Spleen (tissue), 11 donors: ENCODE results near the gene KRT17. TPM values are rescaled to one million over a fixed set of nuclear protein-coding genes. Genes with fewer than 3 reads are reported as not detected.

Experiments used
- DNase-seq: peaks from one replicate; pipeline ENCODE4 v3.0.0-alpha.2; 2020
- H3K27ac ChIP-seq, 8 donors: fragments of 200-600 bp; sonication (generic) in 7 of 8; 1 replicate in 4 of 8; 2 replicates in 4 of 8; pipeline versions ENCODE4 v1.5.0 to v1.8.0; 2016 to 2021; ENCODE audit warnings: inconsistent platforms in 4 of 8, mild to moderate bottlenecking in 4 of 8, moderate library complexity in 1 of 8
- H3K27me3 ChIP-seq, 7 donors: fragments of 200-600 bp; sonication (generic) in 6 of 7; replicated peaks in 1 of 7; 1 replicate in 4 of 7; 2 replicates in 3 of 7; pipeline versions ENCODE4 v1.5.0 to v1.8.0; 2016 to 2021; ENCODE audit warnings: inconsistent platforms in 3 of 7, mild to moderate bottlenecking in 1 of 7
- H3K36me3 ChIP-seq, 6 donors: fragments of 200-600 bp; sonication (generic) in 5 of 6; 1 replicate in 4 of 6; 2 replicates in 2 of 6; pipeline versions ENCODE4 v1.5.0 to v1.8.0; 2016 to 2021; ENCODE audit warnings: inconsistent platforms in 2 of 6
- H3K4me1 ChIP-seq, 6 donors: fragments of 200-600 bp; sonication (generic) in 5 of 6; 1 replicate in 3 of 6; 2 replicates in 3 of 6; pipeline versions ENCODE4 v1.5.0 to v1.8.0; 2016 to 2021; ENCODE audit warnings: inconsistent platforms in 3 of 6
- H3K4me3 ChIP-seq, 8 donors: fragments of 200-600 bp; sonication (generic) in 7 of 8; 1 replicate in 4 of 8; 2 replicates in 4 of 8; pipeline versions ENCODE4 v1.5.0 to v1.8.0; 2016 to 2021; ENCODE audit warnings: inconsistent platforms in 4 of 8, mild to moderate bottlenecking in 4 of 8, moderate library complexity in 2 of 8
- H3K9me3 ChIP-seq, 8 donors: fragments of 200-600 bp; sonication (generic) in 7 of 8; 1 replicate in 4 of 8; 2 replicates in 4 of 8; pipeline versions ENCODE4 v1.5.0 to v1.8.0; 2016 to 2021; ENCODE audit warnings: inconsistent platforms in 4 of 8
- CTCF ChIP-seq, 11 experiments: fragments of 200-600 bp in 7 of 11; fragments of 450-650 bp in 4 of 11; sonication (generic) in 4 of 11; IDR thresholded peaks in 8 of 11; conservative IDR thresholded peaks in 3 of 11; 1 replicate in 7 of 11; 2 replicates in 4 of 11; pipeline versions ENCODE4 v1.4.0 to v1.8.0; 2016 to 2021; ENCODE audit warnings: antibody characterized with exemption in 11 of 11, inconsistent platforms in 4 of 11, mild to moderate bottlenecking in 1 of 11
- POLR2A ChIP-seq, 3 donors: fragments of 450-650 bp; IDR thresholded peaks; one replicate each; pipeline ENCODE4 v1.5.1; 2017; ENCODE audit warnings: antibody characterized with exemption in 3 of 3, mild to moderate bottlenecking in 1 of 3
- POLR2AphosphoS5 ChIP-seq, 3 donors: sonication (generic); formaldehyde crosslinking; IDR thresholded peaks; one replicate each; pipeline ENCODE4 v1.5.1; 2017; ENCODE audit warnings: antibody characterized with exemption in 3 of 3
- WGBS, 5 donors: extraction: QIAGEN DNeasy Blood & Tissue Kit in 3 of 5; methylation state at CpG; one replicate each; pipeline versions ENCODE4 v1.1.5 to v1.1.7; 2013 to 2018; 5-methylcytosine and 5-hydroxymethylcytosine counted together
- intact Hi-C: fragments of 100-400 bp; cut with DNase I; formaldehyde crosslinking; loops from one replicate; pipeline ENCODE4 v1.15.0; 2023; ENCODE audit warnings: low total_unique reads
- polyA plus RNA-seq, 3 donors: library from polyadenylated mRNA; stranded (reverse); fragments of 200-250 nt; gene quantifications; one replicate each; pipeline ENCODE4 v1.2.1, GENCODE V29; 2013
- total RNA-seq, 7 donors: library from RNA; depleted of rRNA in 3 of 7; stranded (reverse); fragments of >200 nt in 3 of 7; fragmentation: NEBNext Ultra II Directional in 4 of 7; extraction: Animal tissue kit (Norgen Biotek cat#: 25700) in 4 of 7; gene quantifications; one replicate each; pipeline versions ENCODE4 v1.1.0 to v1.2.1, GENCODE V29; 2016 to 2021
- donor health status: healthy with polysubstance abuse.
- donor health status: DM: no; HTN: no; CAD: no; lungs with moderate emphysema.
- donor health status: DM: no; HTN: no; CAD: no.
- donor health status: Bipolar disorder and iron deficiency.
- donor health status: healthy.
- donor health status: DM: no; HTN: no; CAD: no.
- donor health status: DM: yes; HTN: yes; CAD: no.

Gene KRT17
- total and polyA plus RNA-seq, 10 donors, result 0.58 to 1.2 (median 0.70) TPM; not detected in 7

- H3K27me3 ChIP-seq, result no peaks in the 10 kb centered on the region
- H3K4me3 ChIP-seq, result peak overlapping the region in 6 of 8 donors; percentile 37 to 69 (median 43)
- H3K9me3 ChIP-seq, result no peaks in the 10 kb centered on the region
- TF ChIP-seq POLR2AphosphoS5 (IDR thresholded peaks at IDR 0.05) (no peak), CTCF (IDR thresholded peaks at IDR 0.05 in 8 of 11, conservative IDR thresholded peaks at IDR 0.05 in 3 of 11) (no peak), POLR2A (IDR thresholded peaks at IDR 0.05) (no peak)
- no peaks in the 10 kb centered on the region for H3K36me3 ChIP-seq
- intact Hi-C loops, result loop anchor here (5.0 kb wide), 2 partner anchors 113 to 808 kb away; no protein-coding TSS in a partner anchor
- WGBS, 5 donors, result 47 to 61% (median 52%) methylated on average over 14 to 15 of the region's 15 CpGs
- DNase-seq, result peak; percentile 81
- H3K4me1 ChIP-seq, result peaks cover 14 to 64% (median 38%) of the 10 kb centered on the region in 6 donors
- H3K27ac ChIP-seq, result peak overlapping the region in 4 of 8 donors; percentile 92 to 96 (median 93)
Measured at GRCh38 chr17:41664587-41665565, 40.5 kb upstream of the KRT17 start.

GRCh38 chr17:41664172-41664457 is 39.7 kb upstream of the KRT17 start:
- Histone ChIP-seq H3K27ac (no peak overlapping the region), H3K36me3 (no peaks in the 10 kb centered on the region), H3K9me3 (no peaks in the 10 kb centered on the region), H3K27me3 (no peaks in the 10 kb centered on the region), H3K4me1 (peaks cover 14 to 57% (median 38%) of the 10 kb centered on the region in 6 donors), H3K4me3 (no peak overlapping the region)
- TF ChIP-seq CTCF (IDR thresholded peaks at IDR 0.05 in 8 of 11, conservative IDR thresholded peaks at IDR 0.05 in 3 of 11) (no peak), POLR2AphosphoS5 (IDR thresholded peaks at IDR 0.05) (no peak), POLR2A (IDR thresholded peaks at IDR 0.05) (no peak)
- no peak for DNase-seq
- intact Hi-C loops, result loop anchor here (5.0 kb wide), 2 partner anchors 112 to 807 kb away; no protein-coding TSS in a partner anchor
- 77 to 91% (median 87%) methylated on average over 2 of the region's 2 CpGs for WGBS, 5 donors

GRCh38 chr17:41663451-41664171 is 39.2 kb upstream of the KRT17 start:
- no peak overlapping the region for H3K4me3 ChIP-seq
- 68 to 76% (median 72%) methylated on average over 8 of the region's 8 CpGs for WGBS, 5 donors
- peaks cover 14 to 52% (median 38%) of the 10 kb centered on the region in 6 donors for H3K4me1 ChIP-seq
- TF ChIP-seq POLR2AphosphoS5 (IDR thresholded peaks at IDR 0.05) (no peak), POLR2A (IDR thresholded peaks at IDR 0.05) (no peak), CTCF (IDR thresholded peaks at IDR 0.05 in 8 of 11, conservative IDR thresholded peaks at IDR 0.05 in 3 of 11) (no peak)
- H3K27me3 ChIP-seq, result no peaks in the 10 kb centered on the region
- no peaks in the 10 kb centered on the region for H3K36me3 ChIP-seq
- intact Hi-C loops, result loop anchor here (5.0 kb wide), 2 partner anchors 111 to 806 kb away; no protein-coding TSS in a partner anchor
- no peaks in the 10 kb centered on the region for H3K9me3 ChIP-seq
- H3K27ac ChIP-seq, result no peak overlapping the region
- DNase-seq, result no peak
